ENCODE data around the gene EEF2K.

Gene EEF2K

GRCh38 chr16:22252317-22252716, 46.2 kb downstream of the EEF2K start:
- no peak for DNase-seq (ENCODE audit: low spot score)

GRCh38 chr16:22253272-22253671, 47.2 kb downstream of the EEF2K start:
- no peak for DNase-seq (ENCODE audit: low spot score)

- DNase-seq (ENCODE audit: low spot score), result no peak
Measured at GRCh38 chr16:22255335-22255734, 49.3 kb downstream of the EEF2K start.

GRCh38 chr16:22257440-22257839, 51.4 kb downstream of the EEF2K start:
- DNase-seq (ENCODE audit: low spot score), result no peak

GRCh38 chr16:22260490-22260889, 54.4 kb downstream of the EEF2K start:
- no peak for DNase-seq (ENCODE audit: low spot score)

- DNase-seq (ENCODE audit: low spot score), result peak; percentile 29
Measured at GRCh38 chr16:22262460-22262859, 56.4 kb downstream of the EEF2K start.

GRCh38 chr16:22264786-22265185, 58.7 kb downstream of the EEF2K start:
- DNase-seq (ENCODE audit: low spot score), result no peak

GRCh38 chr16:22265351-22265750, 59.3 kb downstream of the EEF2K start:
- no peak for DNase-seq (ENCODE audit: low spot score)

- DNase-seq (ENCODE audit: low spot score), result no peak
Measured at GRCh38 chr16:22266546-22266945, 60.5 kb downstream of the EEF2K start.

- DNase-seq (ENCODE audit: low spot score), result no peak
Measured at GRCh38 chr16:22267764-22268163, 61.7 kb downstream of the EEF2K start.

GRCh38 chr16:22270525-22270924, 64.4 kb downstream of the EEF2K start:
- DNase-seq (ENCODE audit: low spot score), result no peak

- DNase-seq (ENCODE audit: low spot score), result no peak
Measured at GRCh38 chr16:22272870-22273650, 67.0 kb downstream of the EEF2K start.

GRCh38 chr16:22274916-22275315, 68.8 kb downstream of the EEF2K start:
- DNase-seq (ENCODE audit: low spot score), result no peak

- DNase-seq (ENCODE audit: low spot score), result no peak
Measured at GRCh38 chr16:22278441-22279230, 72.6 kb downstream of the EEF2K start.

- no peak for DNase-seq (ENCODE audit: low spot score)
Measured at GRCh38 chr16:22282254-22282892, 76.3 kb downstream of the EEF2K start.

GRCh38 chr16:22284637-22285036, 78.6 kb downstream of the EEF2K start:
- no peak for DNase-seq (ENCODE audit: low spot score)

GRCh38 chr16:22285080-22285479, 79.0 kb downstream of the EEF2K start:
- DNase-seq (ENCODE audit: low spot score), result no peak

- no peak for DNase-seq (ENCODE audit: low spot score)
Measured at GRCh38 chr16:22291020-22291419, 84.9 kb downstream of the EEF2K start.

- no peak for DNase-seq (ENCODE audit: low spot score)
Measured at GRCh38 chr16:22291860-22292318, 85.8 kb downstream of the EEF2K start.

- DNase-seq (ENCODE audit: low spot score), result no peak
Measured at GRCh38 chr16:22292320-22292719, 86.2 kb downstream of the EEF2K start.

GRCh38 chr16:22293137-22294106, 87.3 kb downstream of the EEF2K start:
- no peak for DNase-seq (ENCODE audit: low spot score)
